Measurements from ENCODE around the gene POU2F2.

Gene POU2F2

DNA sequence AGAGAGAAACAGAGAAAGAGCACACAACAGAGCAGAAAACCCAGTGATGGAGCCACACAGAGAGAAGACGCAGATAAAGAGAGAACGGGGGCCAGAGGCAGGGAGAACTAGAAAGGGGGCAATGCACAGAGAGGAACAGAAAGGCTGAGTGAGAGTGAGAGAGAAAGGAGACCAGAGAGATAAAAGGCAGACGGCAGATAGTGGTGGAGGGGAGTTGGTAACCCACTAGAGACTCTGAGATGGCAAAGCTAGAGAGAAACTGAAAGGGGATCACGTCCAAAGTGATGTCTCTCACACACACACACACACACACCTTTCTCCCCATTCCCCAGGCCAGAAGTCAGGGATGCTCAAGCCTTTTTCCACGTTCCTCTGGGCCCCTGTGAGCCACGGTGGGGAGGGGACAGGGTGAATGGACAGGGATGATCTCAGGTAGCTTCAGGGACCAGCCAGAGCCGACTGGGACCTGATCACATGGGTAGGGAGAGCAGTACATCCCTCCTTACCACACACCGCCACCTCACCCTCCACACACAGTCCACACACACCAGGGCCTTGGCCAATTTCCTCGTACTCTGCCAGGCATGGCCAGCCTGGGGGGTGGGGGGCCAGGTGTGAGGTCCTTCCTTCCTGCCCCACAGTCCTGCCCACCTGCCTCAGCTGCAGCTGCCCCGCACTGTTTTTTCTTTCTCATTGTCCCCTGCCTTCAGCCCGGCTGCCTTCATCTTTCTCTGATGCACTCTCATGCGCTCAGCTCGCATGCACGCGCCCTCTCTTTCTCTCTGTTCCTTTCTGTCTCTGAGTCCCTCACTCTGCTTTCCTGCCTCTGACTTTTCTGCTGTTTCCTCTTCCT lies 22.5 kb upstream of the POU2F2 start:
- no peak for DNase-seq

DNA sequence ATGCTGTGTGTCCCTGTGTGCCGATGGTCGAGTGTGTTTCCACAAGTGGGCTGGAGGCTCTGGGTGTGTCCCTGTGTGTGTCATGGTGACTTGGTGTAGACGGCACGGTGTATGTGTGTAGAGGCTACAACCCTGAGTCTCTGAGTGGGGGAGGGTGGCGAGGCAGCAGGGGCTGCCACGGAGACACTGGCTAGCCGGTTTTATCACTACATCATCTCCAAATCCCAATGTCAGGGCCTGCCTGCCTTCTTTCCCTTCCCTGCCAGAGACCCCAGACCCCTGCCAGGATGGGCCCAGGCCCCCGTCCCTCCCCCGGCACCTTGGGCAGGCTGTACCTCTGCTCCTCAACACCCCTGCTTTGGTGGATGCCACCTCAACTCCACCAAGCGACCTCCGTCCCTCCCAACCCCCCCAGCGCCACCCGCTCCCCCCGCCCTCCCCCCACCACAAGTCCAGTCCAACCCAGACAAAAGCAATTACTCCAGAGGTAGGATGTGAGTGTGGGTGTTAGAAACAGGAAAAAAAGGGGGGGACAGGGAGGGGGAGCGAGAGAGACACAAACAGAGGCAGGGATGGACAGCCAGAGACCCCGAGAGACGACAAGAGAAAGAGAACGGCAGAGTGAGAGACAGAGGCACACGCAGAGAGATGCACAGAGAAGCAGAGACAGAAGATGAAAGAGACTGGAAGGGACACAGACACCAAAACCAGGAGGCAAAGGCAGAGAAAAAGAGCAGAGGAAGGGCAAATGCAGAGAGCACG lies 21.6 kb upstream of the POU2F2 start:
- DNase-seq, result no peak

DNA sequence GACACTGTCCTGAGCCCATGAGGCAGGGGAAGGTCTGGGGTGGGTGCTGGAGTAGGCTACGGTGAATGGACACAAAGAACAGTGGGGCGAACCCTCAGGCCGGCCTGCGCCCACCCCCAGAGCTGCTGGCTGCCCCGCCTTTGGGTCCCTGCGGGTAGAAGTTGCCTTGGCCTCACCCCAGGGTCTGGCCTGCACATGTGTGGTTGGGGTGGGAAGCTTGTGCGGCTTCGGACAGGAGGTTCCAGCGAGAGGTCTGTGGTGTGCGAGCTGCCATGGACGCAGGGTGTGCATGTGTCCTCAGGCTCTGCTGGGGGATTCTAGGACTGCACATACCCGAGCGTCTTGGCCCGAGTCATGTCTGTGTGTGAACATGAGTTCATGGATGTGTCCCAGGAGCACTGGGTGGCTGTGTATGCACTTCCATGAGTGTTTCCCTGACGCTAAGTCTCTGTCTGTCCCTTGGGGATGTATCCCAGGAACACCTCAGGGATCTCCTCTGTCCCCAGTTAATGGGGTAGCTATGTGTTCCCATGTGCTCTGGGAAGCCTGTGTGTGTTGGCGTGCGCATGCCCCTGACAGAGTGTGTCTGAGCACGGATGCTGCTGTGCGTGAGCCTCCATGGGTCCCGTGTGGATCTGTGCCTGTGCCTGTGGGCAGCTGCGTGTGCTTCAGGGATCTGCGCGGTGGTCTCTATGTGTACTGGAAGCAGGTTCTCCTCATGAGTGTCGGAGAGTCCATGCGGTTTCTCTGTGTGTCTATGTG lies 20.8 kb upstream of the POU2F2 start:
- no peak for DNase-seq

DNA sequence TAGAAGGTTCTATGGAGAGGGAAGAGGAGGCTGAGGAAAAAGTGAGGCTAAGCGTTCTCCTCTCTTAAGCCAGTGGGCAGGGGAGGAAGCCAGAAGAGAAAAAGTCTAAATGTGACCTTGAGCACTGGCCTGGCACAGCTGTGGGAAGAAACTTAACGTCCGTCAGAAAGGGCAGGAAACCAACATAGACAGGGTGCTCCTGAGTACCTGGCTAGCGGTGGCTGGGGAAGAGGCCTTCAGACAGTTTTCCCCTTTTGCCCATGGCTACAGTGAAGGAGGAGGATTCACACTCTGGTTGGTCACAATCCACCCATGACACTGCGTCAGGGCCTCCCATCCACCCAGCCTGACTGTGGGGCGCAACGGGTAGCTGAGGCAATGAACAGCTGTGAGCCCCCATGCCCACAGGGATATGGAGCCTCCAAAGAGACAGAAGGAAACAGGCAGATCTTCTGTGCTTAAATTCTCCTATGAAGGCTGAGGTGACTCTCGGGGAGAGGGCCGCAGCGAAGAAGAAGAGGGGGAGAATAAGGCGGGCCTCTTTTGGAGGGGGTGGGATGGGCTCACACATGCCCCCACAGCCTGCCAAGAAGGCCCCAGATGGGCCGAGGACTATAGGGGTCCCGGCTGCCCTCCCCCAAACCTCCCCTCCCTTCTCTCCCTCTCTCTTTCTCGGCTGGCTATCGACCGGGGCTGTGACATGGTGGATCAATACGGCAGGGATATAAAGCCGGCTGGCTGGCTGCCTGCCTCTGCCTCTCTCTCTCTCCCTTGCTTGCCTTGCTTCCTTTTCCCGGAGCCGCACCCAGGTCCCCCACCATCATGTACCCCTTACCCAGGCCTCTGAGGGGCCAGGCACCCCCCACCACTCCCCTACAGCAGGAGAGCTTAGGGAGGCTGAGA lies 19.8 kb upstream of the POU2F2 start:
- no peak for DNase-seq

DNA sequence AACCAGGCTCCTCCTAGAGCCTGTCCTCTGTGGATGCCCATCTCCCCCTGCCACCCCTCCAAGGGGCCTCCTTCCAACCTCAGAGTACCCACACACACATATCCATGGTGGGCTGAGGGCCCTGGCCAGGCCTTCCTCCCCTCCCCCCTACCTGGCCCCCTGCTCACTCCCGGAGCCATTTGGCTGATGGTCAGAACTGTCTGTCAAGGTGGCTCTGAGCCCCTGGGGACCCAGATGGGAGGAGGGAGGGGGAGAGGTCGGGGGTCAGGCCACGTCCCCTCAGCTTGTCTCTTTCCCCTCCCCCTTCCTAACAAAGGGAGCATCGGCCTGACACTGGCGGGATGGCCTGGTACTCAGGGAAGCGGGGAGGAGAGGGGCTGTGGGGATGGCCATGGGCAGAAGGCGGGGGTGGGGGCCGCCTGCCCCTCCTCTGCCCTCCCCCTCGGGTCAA lies 18.7 kb upstream of the POU2F2 start:
- no peak for DNase-seq

DNA sequence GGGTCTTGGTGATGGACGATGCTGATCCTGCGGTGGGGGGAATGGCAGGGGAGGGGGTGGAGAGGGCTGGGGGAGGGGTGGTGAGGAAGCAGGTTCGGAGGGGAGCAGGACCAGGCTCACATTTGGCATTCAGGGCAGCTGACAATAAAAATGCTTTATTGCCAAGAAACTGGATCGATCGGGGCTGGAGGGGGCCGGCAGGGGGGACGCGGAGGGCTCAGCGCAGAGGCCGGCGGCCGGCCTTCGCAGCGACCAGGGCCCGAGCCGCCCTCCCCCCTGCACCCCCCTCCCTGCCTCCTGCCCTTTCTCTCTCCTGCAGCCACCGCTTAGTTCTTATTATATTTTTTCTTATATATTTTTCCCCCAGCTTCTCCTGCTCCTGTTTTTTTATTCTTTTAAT lies 18.1 kb upstream of the POU2F2 start:
- DNase-seq, result no peak

DNA sequence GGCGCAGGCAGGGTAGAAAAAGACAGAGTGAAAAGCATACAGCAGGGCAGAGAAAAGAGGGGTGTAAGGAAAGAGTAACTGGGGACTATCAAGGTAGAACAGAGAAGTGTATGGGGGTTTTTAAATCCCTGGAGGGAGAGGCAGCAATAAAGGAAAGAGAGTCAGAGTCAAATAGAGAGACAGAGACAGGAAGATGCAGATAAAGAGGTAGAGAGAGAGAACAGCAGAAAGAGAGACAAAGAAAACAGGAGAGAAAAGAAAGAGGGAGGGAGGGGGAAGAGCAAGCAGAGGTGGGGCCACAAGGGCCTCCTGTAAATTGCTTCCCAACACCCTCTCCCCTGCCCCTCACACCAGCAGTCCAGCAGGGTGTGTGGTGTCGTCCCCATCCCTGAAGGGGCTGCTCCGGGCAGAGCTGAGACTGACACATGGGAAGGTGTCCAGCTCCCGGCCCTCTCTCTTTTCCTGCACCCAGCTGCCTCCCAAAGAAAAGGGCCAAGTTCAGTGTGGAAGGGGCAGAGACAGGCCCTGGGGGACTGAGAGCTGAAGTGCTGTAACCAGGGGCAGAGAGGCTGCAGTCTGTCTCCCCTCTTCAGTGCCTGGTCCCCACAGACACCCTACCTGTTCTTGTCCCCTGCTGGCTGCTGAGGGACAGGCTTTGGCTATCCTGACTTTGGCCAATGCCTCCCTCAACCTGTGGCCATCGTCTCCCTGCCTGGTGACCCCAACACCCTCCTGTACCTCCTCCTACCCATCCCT lies 17.4 kb upstream of the POU2F2 start:
- DNase-seq, result no peak

DNA sequence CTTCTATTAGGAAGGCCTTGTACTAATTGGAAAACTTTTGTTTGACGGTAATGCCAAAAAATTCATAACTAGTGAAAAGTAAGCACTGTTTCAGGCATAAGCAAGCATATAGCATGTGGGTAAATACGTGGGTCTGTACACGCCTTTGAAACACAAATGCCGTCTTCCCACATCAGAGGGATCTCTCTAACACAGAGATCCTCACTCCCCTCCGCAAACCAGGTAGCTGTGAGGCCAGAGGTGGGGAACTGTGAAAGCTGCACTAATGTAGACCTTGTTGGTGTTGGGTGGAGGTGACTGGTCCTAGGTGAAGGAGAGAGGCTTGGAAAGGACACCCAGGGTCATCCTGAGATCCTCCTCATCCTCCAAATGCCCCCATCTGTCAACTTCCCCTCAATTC lies 16.0 kb upstream of the POU2F2 start:
- no peak for DNase-seq

DNA sequence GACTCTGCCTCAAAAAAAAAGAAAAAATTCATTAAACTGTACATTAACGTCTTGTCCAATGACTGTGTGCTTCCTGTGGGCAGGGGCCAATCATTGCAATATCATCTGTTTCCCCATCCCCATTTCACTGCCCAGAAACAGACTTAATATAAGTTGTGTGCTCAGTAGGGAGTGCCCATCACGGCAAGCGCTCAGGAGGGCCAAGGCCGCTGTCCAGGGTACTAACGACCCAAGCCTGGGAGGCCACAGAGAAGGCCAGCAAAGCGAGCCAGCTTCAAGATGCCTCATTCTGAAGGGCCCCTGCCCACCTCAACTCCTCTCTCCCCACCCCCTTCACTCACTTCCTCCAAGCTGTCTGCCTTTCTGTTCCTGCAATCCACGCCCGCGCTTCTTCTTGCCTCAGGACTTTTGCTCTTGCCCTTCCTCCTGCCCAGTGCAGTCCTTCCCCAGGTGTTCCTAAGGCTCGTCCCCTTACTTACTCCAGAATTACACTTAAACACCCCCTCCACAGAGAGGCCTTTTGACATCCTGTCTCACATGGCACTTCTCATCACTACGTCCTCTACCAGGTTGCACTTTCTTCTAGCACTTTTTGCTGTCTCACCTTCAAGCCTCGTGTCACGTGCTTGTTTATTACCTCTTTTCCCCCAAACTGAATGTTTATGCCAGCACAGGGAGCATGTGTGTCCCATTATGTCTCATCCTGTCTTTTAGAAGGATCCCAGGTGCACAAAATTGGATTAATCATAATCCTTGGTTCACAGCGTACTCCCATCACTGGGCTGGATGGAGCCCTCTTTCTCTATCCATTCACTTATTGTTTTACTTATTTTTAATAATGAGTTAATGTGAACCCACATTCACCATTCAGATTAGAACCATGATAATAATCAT lies 11.3 kb upstream of the POU2F2 start:
- DNase-seq, result no peak

DNA sequence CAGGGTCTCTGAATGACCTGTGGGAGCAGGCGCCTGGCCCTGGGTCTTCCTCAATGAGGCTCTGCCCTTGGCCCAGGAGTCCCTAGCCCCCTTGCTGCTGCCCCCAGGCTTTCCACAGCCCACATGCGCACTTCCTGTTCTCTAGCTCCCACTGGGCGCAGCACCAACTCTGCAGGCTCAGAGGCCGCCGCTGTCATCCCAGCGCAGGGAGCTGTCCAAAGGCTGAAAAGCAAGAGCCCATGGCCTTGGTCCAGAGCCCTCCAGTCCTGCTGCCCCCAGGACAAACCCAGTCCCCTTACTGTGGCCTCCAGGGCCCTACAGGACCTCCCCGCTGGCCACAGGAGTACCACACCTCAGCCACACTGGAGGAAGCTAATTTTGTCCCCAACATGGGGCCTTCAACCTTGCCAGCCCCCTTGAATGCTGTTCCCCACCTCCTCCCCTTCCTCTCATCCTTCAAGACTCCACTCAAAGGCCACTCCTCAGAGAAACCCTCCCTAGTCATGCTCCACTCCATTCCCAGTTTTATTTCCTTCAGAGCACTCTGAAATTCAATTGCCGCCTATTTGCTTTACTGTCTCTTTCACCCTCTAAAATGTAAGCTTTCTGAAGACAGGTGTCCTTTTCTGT lies 8.0 kb upstream of the POU2F2 start:
- DNase-seq, result no peak

DNA sequence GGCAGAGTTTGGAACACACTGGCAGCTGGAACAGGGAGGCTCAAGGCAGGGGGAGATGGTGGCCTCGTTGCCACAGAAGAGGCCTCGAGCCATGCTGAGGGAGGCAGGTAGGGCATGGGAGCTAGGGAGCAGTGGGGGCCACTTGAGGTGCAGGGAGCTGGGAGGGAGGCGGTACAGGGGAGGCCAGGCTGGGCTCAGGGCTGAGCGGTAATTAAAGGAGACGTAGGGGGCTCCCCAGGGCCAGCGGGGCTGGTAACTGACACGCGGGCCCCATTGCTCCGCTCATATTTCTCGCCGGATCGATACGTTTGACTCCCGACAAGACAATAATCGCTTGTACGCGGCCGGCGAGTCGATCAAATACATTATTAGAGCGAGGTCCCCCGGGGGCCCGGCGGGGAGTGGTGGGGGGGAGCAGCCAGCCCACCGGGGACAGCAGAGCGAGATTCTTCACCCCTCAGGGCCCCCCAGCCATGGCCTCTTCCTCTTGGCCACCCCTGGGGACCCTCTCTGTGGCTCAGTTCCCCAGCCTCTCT lies 2.4 kb upstream of the POU2F2 start:
- no peak for DNase-seq

DNA sequence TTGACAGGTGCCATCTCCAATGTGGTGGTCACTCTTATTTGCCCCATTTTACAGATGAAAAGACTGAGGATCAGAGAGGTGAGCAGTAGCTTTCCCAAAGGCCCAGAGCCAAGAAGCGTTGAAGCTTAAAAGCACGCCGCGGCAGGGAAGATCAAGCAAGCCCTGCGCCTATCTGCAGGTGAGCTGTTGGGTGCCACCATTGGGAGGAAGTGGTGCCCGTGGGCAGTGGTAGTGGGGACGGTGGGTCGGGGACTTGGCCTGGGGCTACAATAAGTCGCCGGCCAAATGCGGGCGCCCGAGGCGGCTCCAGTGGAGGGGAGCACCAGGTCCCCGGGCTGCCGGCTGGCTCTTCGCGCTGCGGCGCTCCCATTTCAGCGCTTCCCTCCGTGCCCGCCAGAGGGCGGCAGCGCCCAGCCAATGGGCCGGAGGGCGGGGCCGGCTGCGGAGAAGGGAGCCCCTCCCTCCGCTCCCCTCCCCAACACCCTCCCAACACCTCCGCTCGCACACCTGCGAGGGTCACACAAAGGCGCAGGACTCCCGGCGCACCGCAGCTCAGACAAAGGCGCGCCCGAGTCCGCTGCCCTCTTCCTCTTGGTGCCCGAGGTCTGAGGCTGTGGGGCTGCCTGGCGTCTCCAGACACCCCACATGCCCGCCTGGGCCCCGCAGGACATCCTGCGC lies 744 bp upstream of the POU2F2 start:
- peak; percentile 83 for DNase-seq

DNA sequence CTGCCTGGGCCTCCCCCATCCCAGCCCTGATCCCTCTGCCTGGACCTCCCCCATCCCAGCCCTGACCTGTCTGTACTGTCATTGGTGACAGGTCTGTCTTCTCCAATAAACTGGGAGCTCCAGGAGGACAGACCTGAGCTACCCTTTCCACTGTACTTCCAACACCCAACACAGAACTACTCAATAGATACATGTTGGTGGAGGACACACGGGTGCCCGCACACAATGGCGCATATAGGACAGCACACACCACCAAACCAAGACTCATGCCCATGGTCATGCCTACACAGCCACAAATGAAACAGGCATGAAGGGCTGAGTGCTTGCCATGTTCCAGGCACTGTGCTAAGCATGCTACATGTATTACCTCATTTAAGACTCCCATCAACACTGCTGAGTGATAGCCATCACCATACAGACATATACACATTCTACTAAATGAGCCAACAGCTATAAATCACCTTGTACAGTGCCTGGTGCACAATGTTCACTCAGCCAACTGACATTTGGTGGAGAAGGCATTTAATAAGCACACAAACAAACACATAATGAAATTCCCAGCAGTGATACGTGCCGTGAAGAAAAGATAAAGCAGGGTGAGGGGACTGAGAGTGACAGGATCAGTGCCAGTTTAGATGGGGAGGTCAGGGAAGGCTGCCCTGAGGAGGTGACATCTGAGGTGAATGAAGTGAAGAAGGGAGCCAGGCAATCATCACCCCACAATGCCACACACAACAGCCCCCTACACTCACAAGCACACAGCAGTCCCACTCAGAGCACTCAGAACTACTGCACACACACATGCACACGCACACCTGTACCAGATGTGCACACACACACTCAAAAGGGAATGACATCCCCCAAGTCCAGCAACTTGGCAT lies 857 bp downstream of the POU2F2 start:
- DNase-seq, result no peak

DNA sequence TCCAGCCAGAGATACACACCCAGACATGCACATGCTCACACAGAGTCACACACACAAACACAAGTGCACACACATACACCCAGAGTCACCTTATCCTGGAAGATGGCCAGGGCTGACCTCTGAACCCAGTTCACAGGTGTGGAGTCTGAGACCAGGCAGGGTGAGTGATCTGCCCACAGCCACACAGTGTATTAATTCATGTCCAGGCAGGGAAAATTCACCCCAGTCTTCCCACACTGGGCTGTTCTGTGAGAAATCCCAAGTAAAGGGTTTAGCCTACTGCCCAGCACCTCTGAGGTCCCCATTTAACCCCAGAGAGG lies 2.0 kb downstream of the POU2F2 start:
- no peak for DNase-seq

DNA sequence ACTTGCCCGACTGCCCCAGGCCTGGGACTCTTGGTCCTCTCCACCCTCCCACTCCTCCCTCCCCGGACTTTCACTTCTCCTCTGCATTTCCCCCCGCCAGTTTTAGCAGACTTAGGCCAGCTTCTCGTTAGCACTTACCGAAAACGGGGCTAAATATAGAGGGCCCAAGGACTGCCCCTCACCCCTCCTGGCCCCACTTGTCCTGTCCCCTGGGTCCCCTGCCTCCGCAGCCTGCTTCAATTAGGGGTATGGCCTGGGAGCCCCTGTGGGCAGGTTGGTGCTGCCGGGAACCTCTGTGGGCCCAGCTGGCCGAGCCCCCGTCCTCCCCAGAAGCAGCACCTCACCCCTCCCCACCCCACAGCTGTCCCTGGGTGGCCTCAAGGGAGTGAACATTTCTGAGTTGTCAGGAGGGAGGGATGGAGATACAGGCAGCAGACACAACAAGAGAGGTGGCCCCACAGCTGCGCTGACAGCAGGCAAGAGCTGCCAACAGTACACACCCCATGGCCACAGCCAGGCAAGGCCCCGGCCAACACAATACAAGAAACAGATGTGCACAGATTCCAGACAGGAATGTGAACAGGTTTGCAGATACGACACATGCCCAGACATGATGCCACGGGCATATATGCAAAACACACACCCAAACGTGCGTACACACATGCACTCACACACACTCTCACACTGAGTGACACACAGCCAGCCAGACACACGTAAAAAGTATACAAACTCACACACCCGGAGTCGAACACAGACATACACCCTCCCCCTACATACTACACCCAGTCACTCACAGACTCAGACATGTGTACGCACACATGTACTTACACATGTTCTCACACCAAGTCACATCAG lies 2.6 kb downstream of the POU2F2 start:
- DNase-seq, result no peak

DNA sequence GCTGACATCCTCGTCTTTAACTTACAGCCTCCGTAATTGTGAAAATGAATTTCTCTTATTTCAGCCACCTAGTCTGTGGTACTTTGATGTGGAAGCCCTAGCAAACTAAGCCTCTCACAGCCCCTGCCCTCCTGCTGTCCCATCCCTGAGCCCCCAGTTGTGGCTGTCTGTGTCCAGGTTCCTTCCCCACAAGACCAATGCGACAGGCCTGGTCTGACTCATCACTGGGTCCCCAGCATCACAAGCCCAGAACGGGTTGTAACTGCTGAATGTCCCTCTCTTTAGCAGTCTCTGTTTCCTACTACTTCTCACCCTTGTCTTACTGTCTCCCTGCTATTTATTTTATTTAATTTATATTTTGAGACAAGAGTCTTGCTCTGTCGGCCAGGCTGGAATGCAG lies 5.7 kb downstream of the POU2F2 start:
- no peak for DNase-seq

DNA sequence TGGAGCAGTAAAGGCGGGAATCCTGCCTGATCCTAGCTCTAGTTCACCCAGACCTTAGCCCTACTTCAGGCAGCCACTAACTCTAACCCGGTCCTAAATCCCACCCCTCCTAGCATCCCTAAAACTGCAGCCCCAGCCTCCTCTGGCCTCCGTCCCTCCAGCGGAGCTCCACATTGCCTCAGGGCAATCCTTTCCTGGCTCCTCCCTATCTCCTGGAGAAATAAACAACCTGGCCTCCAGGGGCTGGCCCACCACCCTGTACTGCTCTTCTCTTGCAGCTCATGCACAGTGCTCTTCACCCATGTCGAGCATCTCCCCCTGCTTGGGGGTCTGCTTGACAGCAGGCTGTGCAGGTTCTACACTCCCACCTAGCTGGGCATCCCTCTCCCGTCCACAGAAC lies 6.7 kb downstream of the POU2F2 start:
- no peak for DNase-seq
